Measurements from ENCODE around the gene MAT2A.

GRCh38 chr2:85554980-85555612 is 16.1 kb downstream of the MAT2A start:
- TF ChIP-seq CTCF (IDR thresholded peaks at IDR 0.05 in 8 of 11, conservative IDR thresholded peaks at IDR 0.05 in 3 of 11) (no peak), POLR2AphosphoS5 (IDR thresholded peaks at IDR 0.05) (no peak), POLR2A (IDR thresholded peaks at IDR 0.05) (no peak)
